ENCODE data around the gene LBR.

LBR gene

GRCh38 chr1:225460737-225461532 lies 33.1 kb upstream of the LBR start:
- no peaks in the 10 kb centered on the region for H3K36me3 ChIP-seq (ENCODE audit: control insufficient read depth in 2 of 2, insufficient read depth in 1 of 2, low read length in 2 of 2)
- no peak overlapping the region for H3K4me3 ChIP-seq (ENCODE audit: low read depth, low read length)
- no peaks in the 10 kb centered on the region for H3K9me3 ChIP-seq (ENCODE audit: control insufficient read depth, insufficient read depth, low read depth, low read length)
- ChIA-PET POLR2A (interaction anchor here (1.0 kb wide), 1 partner anchor 463 kb away, joined by 3 read pairs; the partner anchor contains the start of gene PYCR2), CTCF (interaction anchor here (0.5 to 7.1 kb wide), 6 partner anchors 13 to 514 kb away, joined by 3 to 54 read pairs (median 4); no protein-coding TSS in a partner anchor)
- no peak overlapping the region for H3K27ac ChIP-seq (ENCODE audit: extremely low read depth, low read depth, low read length)
- 0 out of 2 replicates have a peak, but pooled peaks have one; percentile 39 for TF ChIP-seq ZEB2 (tag by site-specific recombination; IDR thresholded peaks at IDR 0.05)
- TF ChIP-seq ZNF623 (tag by site-specific recombination; IDR thresholded peaks at IDR 0.05), result peak; percentile 94
- TF ChIP-seq GLIS1 (tag by site-specific recombination; IDR thresholded peaks at IDR 0.05), result peak; percentile 93
- peak; percentile 36; the same call in 1 of the 2 replicates for TF ChIP-seq PRDM10 (tag by site-specific recombination; IDR thresholded peaks at IDR 0.05)
- no peak for TF ChIP-seq ZNF138 (tag by site-specific recombination; IDR thresholded peaks at IDR 0.05; ENCODE audit: borderline replicate concordance)
- no peak for TF ChIP-seq ZNF394 (tag by site-specific recombination; IDR thresholded peaks at IDR 0.05; ENCODE audit: borderline replicate concordance)
- no peak for TF ChIP-seq ZNF19 (tag by site-specific recombination; IDR thresholded peaks at IDR 0.05; ENCODE audit: low read depth)
- no peak for TF ChIP-seq ZNF561 (tag by site-specific recombination; IDR thresholded peaks at IDR 0.05; ENCODE audit: borderline replicate concordance)
- TF ChIP-seq ZNF10 (tag by site-specific recombination; IDR thresholded peaks at IDR 0.05), result peak; percentile 71; the same call in 1 of the 2 replicates
- peak; percentile 46; the same call in 1 of the 2 replicates for TF ChIP-seq PATZ1 (tag by site-specific recombination; IDR thresholded peaks at IDR 0.05)
- TF ChIP-seq HOXD13 (CRISPR knock-in tag; IDR thresholded peaks at IDR 0.05; ENCODE audit: borderline replicate concordance), result no peak
- 0 out of 2 replicates have a peak, but pooled peaks have one; percentile 7 for TF ChIP-seq ZFHX2 (tag by site-specific recombination; conservative IDR thresholded peaks at IDR 0.05)
- peak; percentile 59; the same call in 1 of the 2 replicates for TF ChIP-seq ZNF664 (tag by site-specific recombination; IDR thresholded peaks at IDR 0.05)
- TF ChIP-seq ZNF335 (tag by site-specific recombination; conservative IDR thresholded peaks at IDR 0.05), result peak; percentile 40
- 0 out of 2 replicates have a peak, but pooled peaks have one; percentile 24 for TF ChIP-seq KLF8 (tag by site-specific recombination; IDR thresholded peaks at IDR 0.05)
- no peak for TF ChIP-seq GLI4 (tag by site-specific recombination; IDR thresholded peaks at IDR 0.05)
- no peak for TF ChIP-seq ZNF580 (tag by site-specific recombination; IDR thresholded peaks at IDR 0.05)
- peak; percentile 66 for TF ChIP-seq KLF1 (tag by site-specific recombination; IDR thresholded peaks at IDR 0.05)
- TF ChIP-seq SALL2 (tag by site-specific recombination; IDR thresholded peaks at IDR 0.05; ENCODE audit: borderline replicate concordance), result no peak
- TF ChIP-seq SP7 (tag by site-specific recombination; IDR thresholded peaks at IDR 0.05), result peak; percentile 42
- TF ChIP-seq KLF17 (tag by site-specific recombination; IDR thresholded peaks at IDR 0.05), result peak; percentile 58; the same call in 1 of the 2 replicates
- peak; percentile 17; the same call in 1 of the 2 replicates for TF ChIP-seq OSR2 (tag by site-specific recombination; IDR thresholded peaks at IDR 0.05)
- TF ChIP-seq ZNF692 (tag by site-specific recombination; IDR thresholded peaks at IDR 0.05), result 0 out of 2 replicates have a peak, but pooled peaks have one; percentile 52
- TF ChIP-seq GLIS2 (tag by site-specific recombination; IDR thresholded peaks at IDR 0.05), result peak; percentile 71
- TF ChIP-seq ZNF24 (tag by site-specific recombination; IDR thresholded peaks at IDR 0.05), result peak; percentile 85; the same call in 1 of the 2 replicates
- H3K4me1 ChIP-seq (ENCODE audit: control insufficient read depth, insufficient read depth, low read length), result peaks cover 28% of the 10 kb centered on the region

All from HEK293 (cell line).